Measurements from ENCODE around the gene TAPBP. TPM values are rescaled to one million over a fixed set of nuclear protein-coding genes. Genes with fewer than 3 reads are reported as not detected.

The TAPBP gene
- total and polyA plus RNA-seq, 2 donors from 2014 or later, result 53.5 to 217 TPM

DNA sequence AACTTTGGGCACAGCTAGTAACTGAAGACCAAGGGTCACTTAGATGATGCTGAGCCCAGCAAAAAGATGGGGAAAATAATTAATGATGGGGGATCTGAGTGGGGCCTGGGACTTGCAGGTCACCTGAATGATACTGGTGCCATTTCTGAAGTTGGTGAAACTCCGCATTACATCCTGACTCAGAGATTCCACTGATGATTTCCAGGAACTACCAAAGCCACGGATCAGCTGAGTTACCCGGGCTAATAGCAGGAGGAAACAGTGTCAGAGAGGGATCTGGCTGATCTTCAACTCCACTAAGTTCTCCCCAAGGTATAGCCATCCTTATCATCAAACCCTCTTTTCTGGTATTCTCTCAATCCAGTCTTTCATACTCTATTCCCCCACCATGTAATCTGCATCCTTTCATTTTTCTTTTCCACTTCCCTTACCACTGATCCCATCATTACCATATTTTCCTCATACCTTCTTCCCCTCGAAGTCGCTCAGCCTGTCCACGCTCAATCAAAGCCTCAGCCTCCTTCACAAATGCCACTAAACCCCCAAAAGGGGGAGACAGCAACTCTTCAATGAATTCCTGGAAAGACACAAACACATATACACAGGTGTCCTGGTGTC is 62.4 kb downstream of the TAPBP start:
- FAIRE-seq, result no peak
- Histone ChIP-seq H3K9ac (ENCODE audit: low read length in 3 of 3) (no peak overlapping the region), H3K27ac (ENCODE audit: low read depth in 2 of 2, low read length in 2 of 2) (no peak overlapping the region), H3K4me1 (ENCODE audit: control insufficient read depth in 2 of 3, insufficient read depth in 2 of 3, low read depth in 1 of 3, low read length in 3 of 3) (peaks cover 0 to 20% (median 9%) of the 10 kb centered on the region in 3 donors), H3K4me3 (ENCODE audit: low read length in 3 of 3) (no peak overlapping the region), H3K27me3 (ENCODE audit: control insufficient read depth, insufficient read depth, low read length) (no peaks in the 10 kb centered on the region), H3K9me3 (ENCODE audit: control insufficient read depth in 2 of 3, insufficient read depth in 1 of 3, low read length in 3 of 3) (no peaks in the 10 kb centered on the region), H3K36me3 (ENCODE audit: control insufficient read depth in 2 of 3, insufficient read depth in 3 of 3, low read length in 3 of 3) (peaks cover 0 to 3% (median 0%) of the 10 kb centered on the region in 3 donors)
- DNase-seq, result no peak
- TF ChIP-seq, protein P1, sequence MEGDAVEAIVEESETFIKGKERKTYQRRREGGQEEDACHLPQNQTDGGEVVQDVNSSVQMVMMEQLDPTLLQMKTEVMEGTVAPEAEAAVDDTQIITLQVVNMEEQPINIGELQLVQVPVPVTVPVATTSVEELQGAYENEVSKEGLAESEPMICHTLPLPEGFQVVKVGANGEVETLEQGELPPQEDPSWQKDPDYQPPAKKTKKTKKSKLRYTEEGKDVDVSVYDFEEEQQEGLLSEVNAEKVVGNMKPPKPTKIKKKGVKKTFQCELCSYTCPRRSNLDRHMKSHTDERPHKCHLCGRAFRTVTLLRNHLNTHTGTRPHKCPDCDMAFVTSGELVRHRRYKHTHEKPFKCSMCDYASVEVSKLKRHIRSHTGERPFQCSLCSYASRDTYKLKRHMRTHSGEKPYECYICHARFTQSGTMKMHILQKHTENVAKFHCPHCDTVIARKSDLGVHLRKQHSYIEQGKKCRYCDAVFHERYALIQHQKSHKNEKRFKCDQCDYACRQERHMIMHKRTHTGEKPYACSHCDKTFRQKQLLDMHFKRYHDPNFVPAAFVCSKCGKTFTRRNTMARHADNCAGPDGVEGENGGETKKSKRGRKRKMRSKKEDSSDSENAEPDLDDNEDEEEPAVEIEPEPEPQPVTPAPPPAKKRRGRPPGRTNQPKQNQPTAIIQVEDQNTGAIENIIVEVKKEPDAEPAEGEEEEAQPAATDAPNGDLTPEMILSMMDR (IDR thresholded peaks at IDR 0.05; ENCODE audit: borderline replicate concordance, extremely low read depth, insufficient read depth), result no peak
- intact Hi-C loops (cut with DNase I), result no loop called here

DNA sequence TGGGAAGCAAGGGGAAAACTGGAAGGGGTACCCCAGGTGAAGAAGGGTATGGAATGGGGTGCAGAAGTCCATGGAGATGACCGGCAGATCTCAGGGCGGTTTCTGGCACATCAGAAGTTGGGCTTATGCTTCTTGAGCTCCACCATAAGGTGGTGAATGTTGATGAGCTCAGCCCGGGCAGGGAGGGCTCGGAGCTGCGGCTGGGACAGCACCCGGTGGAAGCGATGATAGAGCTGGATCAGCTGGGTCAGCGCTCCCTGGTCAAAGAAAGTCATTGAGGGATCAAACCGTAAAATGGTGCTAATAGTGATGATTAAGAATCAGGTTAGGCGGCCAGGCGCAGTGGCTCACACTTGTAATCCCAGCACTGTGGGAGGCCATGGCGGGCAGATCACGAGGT is 63.1 kb downstream of the TAPBP start:
- H3K36me3 ChIP-seq (ENCODE audit: control insufficient read depth in 2 of 3, insufficient read depth in 3 of 3, low read length in 3 of 3), result peaks cover 0 to 3% (median 0%) of the 10 kb centered on the region in 3 donors
- intact Hi-C loops (cut with DNase I), result no loop called here
- no peak overlapping the region for H3K27ac ChIP-seq (ENCODE audit: low read depth in 2 of 2, low read length in 2 of 2)
- no peak overlapping the region for H3K9ac ChIP-seq (ENCODE audit: low read length in 3 of 3)
- H3K4me3 ChIP-seq (ENCODE audit: low read length in 3 of 3), result no peak overlapping the region
- FAIRE-seq (no peak), DNase-seq (no peak)
- H3K27me3 ChIP-seq (ENCODE audit: control insufficient read depth, insufficient read depth, low read length), result no peaks in the 10 kb centered on the region
- H3K4me1 ChIP-seq (ENCODE audit: control insufficient read depth in 2 of 3, insufficient read depth in 2 of 3, low read depth in 1 of 3, low read length in 3 of 3), result peaks cover 0 to 20% (median 9%) of the 10 kb centered on the region in 3 donors
- no peaks in the 10 kb centered on the region for H3K9me3 ChIP-seq (ENCODE audit: control insufficient read depth in 2 of 3, insufficient read depth in 1 of 3, low read length in 3 of 3)
- TF ChIP-seq, protein P1 (IDR thresholded peaks at IDR 0.05; ENCODE audit: borderline replicate concordance, extremely low read depth, insufficient read depth), result no peak

DNA sequence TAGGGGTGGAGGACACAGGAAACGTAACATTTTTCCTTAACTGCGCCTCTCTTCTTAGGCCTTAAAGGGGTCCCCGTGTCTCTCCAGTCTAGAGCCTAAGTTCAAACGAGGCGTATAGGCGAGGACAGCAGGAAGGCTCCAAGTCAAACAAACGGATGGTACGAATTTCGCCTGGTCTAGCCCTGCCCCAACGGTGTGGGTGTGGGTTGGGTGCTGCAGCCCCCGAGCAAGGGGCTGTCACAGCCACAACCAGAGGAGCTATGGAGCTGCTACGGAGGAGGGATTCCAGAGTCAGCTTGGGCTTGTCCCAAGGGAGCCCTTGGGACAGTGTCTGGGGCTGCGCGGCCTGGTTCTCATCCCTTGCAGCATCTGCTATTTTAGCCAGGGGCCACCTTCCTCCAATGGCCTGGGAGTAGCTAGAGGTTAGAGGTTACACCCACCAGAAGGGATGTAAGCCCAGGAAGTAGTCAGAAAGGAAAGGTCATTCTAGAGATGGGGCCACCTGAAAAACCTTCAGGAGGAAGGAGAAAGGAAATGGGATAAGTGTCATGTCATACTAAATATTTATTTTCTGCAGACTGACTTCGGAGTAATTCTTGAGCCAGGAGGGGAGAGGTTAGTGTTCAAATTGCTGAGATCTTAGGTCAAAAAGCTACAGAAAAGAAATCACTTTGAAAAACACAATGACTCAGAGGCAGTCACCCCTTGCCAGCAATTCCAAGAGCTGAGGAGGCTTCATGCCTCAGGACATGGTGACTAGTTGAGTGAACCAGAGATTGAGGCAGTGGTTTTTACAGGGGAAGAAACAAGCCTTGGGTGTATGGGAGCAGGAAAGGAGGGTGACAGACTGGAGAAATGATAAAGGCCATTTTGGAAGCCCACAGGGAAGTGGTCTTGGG is 63.9 kb downstream of the TAPBP start:
- Histone ChIP-seq H3K27me3 (ENCODE audit: control insufficient read depth, insufficient read depth, low read length) (no peaks in the 10 kb centered on the region), H3K27ac (ENCODE audit: low read depth in 2 of 2, low read length in 2 of 2) (peak overlapping the region; percentile 92 to 94), H3K4me3 (ENCODE audit: low read length in 3 of 3) (peak overlapping the region; percentile 61 to 81 (median 77)), H3K36me3 (ENCODE audit: control insufficient read depth in 2 of 3, insufficient read depth in 3 of 3, low read length in 3 of 3) (peaks cover 0 to 3% (median 0%) of the 10 kb centered on the region in 3 donors), H3K9ac (ENCODE audit: low read length in 3 of 3) (peak overlapping the region; percentile 75 to 88 (median 88)), H3K9me3 (ENCODE audit: control insufficient read depth in 2 of 3, insufficient read depth in 1 of 3, low read length in 3 of 3) (no peaks in the 10 kb centered on the region), H3K4me1 (ENCODE audit: control insufficient read depth in 2 of 3, insufficient read depth in 2 of 3, low read depth in 1 of 3, low read length in 3 of 3) (peaks cover 0 to 20% (median 9%) of the 10 kb centered on the region in 3 donors)
- intact Hi-C loops (cut with DNase I), result no loop called here
- DNase-seq (peak in 2 of 5 donors; percentile 63 to 84), FAIRE-seq (no peak)
- TF ChIP-seq, protein P1 (IDR thresholded peaks at IDR 0.05; ENCODE audit: borderline replicate concordance, extremely low read depth, insufficient read depth), result no peak

Small RNA genes lying within 50 kb of the gene (microRNA-seq; reads per million reads assigned to microRNA genes)
- gene MIR6834 (not detected), gene MIR6873 (not detected)

Other genes with a start within 250 kb of the TAPBP start
- 200 TPM for gene HLA-DPA1, start 240.4 kb downstream of the TAPBP start, total RNA-seq
- 154 TPM for gene HLA-DPA1, start 240.4 kb downstream of the TAPBP start, polyA plus RNA-seq (ENCODE audit: insufficient read depth, low read depth, low replicate concordance)
- 181 TPM for gene HLA-DPB1, start 238.1 kb downstream of the TAPBP start, total RNA-seq
- gene HLA-DPB1, start 238.1 kb downstream of the TAPBP start, polyA plus RNA-seq (ENCODE audit: insufficient read depth, low read depth, low replicate concordance), result 141 TPM
- gene COL11A2, start 121.6 kb downstream of the TAPBP start, total RNA-seq, result 0.85 TPM
- 2.3 TPM for gene COL11A2, start 121.6 kb downstream of the TAPBP start, polyA plus RNA-seq (ENCODE audit: insufficient read depth, low read depth, low replicate concordance)
- gene RXRB, start 113.4 kb downstream of the TAPBP start, total RNA-seq, result 52.2 TPM
- 35.7 TPM for gene RXRB, start 113.4 kb downstream of the TAPBP start, polyA plus RNA-seq (ENCODE audit: insufficient read depth, low read depth, low replicate concordance)
- gene SLC39A7, start 113.2 kb downstream of the TAPBP start, total RNA-seq, result 83.3 TPM
- 118 TPM for gene SLC39A7, start 113.2 kb downstream of the TAPBP start, polyA plus RNA-seq (ENCODE audit: insufficient read depth, low read depth, low replicate concordance)
- 26.6 TPM for gene HSD17B8, start 109.4 kb downstream of the TAPBP start, total RNA-seq
- 83.0 TPM for gene HSD17B8, start 109.4 kb downstream of the TAPBP start, polyA plus RNA-seq (ENCODE audit: insufficient read depth, low read depth, low replicate concordance)
- gene RING1, start 105.6 kb downstream of the TAPBP start, total RNA-seq, result 47.2 TPM
- gene RING1, start 105.6 kb downstream of the TAPBP start, polyA plus RNA-seq (ENCODE audit: insufficient read depth, low read depth, low replicate concordance), result 48.6 TPM
- gene VPS52, start 42.2 kb downstream of the TAPBP start, total RNA-seq, result 64.4 TPM
- gene VPS52, start 42.2 kb downstream of the TAPBP start, polyA plus RNA-seq (ENCODE audit: insufficient read depth, low read depth, low replicate concordance), result 35.8 TPM
- 1,706 TPM for gene RPS18, start 42.0 kb downstream of the TAPBP start, total RNA-seq
- gene RPS18, start 42.0 kb downstream of the TAPBP start, polyA plus RNA-seq (ENCODE audit: insufficient read depth, low read depth, low replicate concordance), result 2,618 TPM
- 20.2 TPM for gene B3GALT4, start 37.0 kb downstream of the TAPBP start, total RNA-seq
- 14.0 TPM for gene B3GALT4, start 37.0 kb downstream of the TAPBP start, polyA plus RNA-seq (ENCODE audit: insufficient read depth, low read depth, low replicate concordance)
- 40.3 TPM for gene WDR46, start 24.8 kb downstream of the TAPBP start, total RNA-seq
- gene WDR46, start 24.8 kb downstream of the TAPBP start, polyA plus RNA-seq (ENCODE audit: insufficient read depth, low read depth, low replicate concordance), result 46.5 TPM
- gene PFDN6, start 24.5 kb downstream of the TAPBP start, total RNA-seq, result 46.8 TPM
- 159 TPM for gene PFDN6, start 24.5 kb downstream of the TAPBP start, polyA plus RNA-seq (ENCODE audit: insufficient read depth, low read depth, low replicate concordance)
- gene RGL2, start 15.1 kb downstream of the TAPBP start, total RNA-seq, result 92.4 TPM
- gene RGL2, start 15.1 kb downstream of the TAPBP start, polyA plus RNA-seq (ENCODE audit: insufficient read depth, low read depth, low replicate concordance), result 56.2 TPM
- gene ZBTB22, start 3.7 kb upstream of the TAPBP start, total RNA-seq, result 22.9 TPM
- 16.3 TPM for gene ZBTB22, start 3.7 kb upstream of the TAPBP start, polyA plus RNA-seq (ENCODE audit: insufficient read depth, low read depth, low replicate concordance)
- 35.5 TPM for gene DAXX, start 8.9 kb upstream of the TAPBP start, total RNA-seq
- 23.7 TPM for gene DAXX, start 8.9 kb upstream of the TAPBP start, polyA plus RNA-seq (ENCODE audit: insufficient read depth, low read depth, low replicate concordance)
- gene KIFC1, start 77.7 kb upstream of the TAPBP start, total RNA-seq, result 2.3 TPM
- gene KIFC1, start 77.7 kb upstream of the TAPBP start, polyA plus RNA-seq (ENCODE audit: insufficient read depth, low read depth, low replicate concordance), result not detected
- gene PHF1, start 96.9 kb upstream of the TAPBP start, total RNA-seq, result 63.8 TPM
- 87.6 TPM for gene PHF1, start 96.9 kb upstream of the TAPBP start, polyA plus RNA-seq (ENCODE audit: insufficient read depth, low read depth, low replicate concordance)
- gene CUTA, start 104.0 kb upstream of the TAPBP start, total RNA-seq, result 163 TPM
- gene CUTA, start 104.0 kb upstream of the TAPBP start, polyA plus RNA-seq (ENCODE audit: insufficient read depth, low read depth, low replicate concordance), result 433 TPM
- 17.8 TPM for gene SYNGAP1, start 106.0 kb upstream of the TAPBP start, total RNA-seq
- gene SYNGAP1, start 106.0 kb upstream of the TAPBP start, polyA plus RNA-seq (ENCODE audit: insufficient read depth, low read depth, low replicate concordance), result 2.7 TPM
- gene ZBTB9, start 140.5 kb upstream of the TAPBP start, total RNA-seq, result 11.5 TPM
- gene ZBTB9, start 140.5 kb upstream of the TAPBP start, polyA plus RNA-seq (ENCODE audit: insufficient read depth, low read depth, low replicate concordance), result 6.4 TPM